ENCODE measurements around the gene FCRL2. TPM values are rescaled to one million over a fixed set of nuclear protein-coding genes. Genes with fewer than 3 reads are reported as not detected.

FCRL2 gene
- total RNA-seq, 2 donors from 2014 or later = not detected

DNA sequence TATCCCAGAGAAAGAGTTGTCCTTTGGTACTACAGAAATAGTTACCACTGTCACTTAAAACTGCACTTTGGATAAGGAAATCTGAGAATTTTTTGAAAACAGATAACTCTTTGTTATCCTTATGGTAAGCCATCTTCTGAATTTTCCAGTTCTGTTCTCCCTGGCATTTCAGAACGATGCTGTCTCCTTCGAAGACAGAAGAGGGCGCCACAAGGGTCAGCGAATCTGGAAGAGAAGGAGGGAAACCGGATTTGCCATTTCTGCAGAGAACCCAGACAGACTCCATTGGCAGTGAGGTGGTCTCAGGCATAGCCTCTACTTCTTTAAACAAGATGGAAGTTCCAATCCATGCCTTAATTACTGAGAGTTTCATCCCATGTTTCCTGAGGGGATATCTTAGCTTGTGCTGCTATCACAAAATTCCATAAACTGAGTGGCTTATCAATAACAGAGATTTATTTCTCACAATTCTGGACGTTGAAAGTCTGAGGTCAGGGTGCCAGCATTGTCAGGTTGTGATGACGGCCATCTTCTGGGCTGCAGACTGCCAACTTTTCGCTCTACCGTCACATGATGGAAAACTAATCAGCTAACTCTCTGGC is 6.4 kb downstream of the FCRL2 start:
- H3K9me3 ChIP-seq = no peaks in the 10 kb centered on the region
- TF ChIP-seq POLR2A (IDR thresholded peaks at IDR 0.05) = no peak
- no peak overlapping the region for H3K27ac ChIP-seq
- ATAC-seq (no peak), DNase-seq (no peak)
- intact Hi-C loops (cut with DNase I) = no loop called here
- WGBS, 2 donors = 40 to 44% methylated on average over 9 of the region's 9 CpGs
- H3K4me1 ChIP-seq = no peaks in the 10 kb centered on the region
- no peaks in the 10 kb centered on the region for H3K27me3 ChIP-seq
- H3K4me3 ChIP-seq = no peak overlapping the region
- no peaks in the 10 kb centered on the region for H3K36me3 ChIP-seq (replicated peaks in 1 of 2; ENCODE audit: insufficient read depth in 1 of 2, low read depth in 2 of 2)

DNA sequence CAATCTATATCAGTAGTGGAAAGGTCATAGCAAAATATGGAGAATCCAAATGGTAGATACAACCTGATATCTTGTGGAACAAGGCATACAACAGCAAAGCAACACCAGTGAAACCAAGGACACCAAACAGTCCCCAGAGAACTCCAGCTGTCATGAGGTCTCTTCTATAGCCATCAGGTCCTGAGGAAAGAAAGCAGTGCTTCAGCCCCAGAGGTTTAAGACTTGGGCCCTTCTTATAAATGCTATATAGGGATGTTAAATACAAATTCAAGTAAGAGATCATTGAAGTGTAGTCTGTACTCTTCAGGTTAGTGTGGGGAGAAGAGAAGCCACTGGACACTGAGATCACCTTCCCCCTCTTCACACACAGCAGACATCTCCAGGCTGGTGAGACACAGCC is 10.1 kb downstream of the FCRL2 start:
- DNase-seq = no peak

GRCh38 chr1:157758018-157758417 is 18.9 kb downstream of the FCRL2 start:
- ATAC-seq (no peak), DNase-seq (no peak)
- Histone ChIP-seq H3K36me3 (replicated peaks in 1 of 2; ENCODE audit: insufficient read depth in 1 of 2, low read depth in 2 of 2) (no peaks in the 10 kb centered on the region), H3K4me3 (no peak overlapping the region), H3K27me3 (no peaks in the 10 kb centered on the region), H3K9me3 (peaks cover 0 to 7% (median 0%) of the 10 kb centered on the region in 3 donors), H3K27ac (no peak overlapping the region), H3K4me1 (no peaks in the 10 kb centered on the region)
- TF ChIP-seq POLR2A (IDR thresholded peaks at IDR 0.05) = no peak
- TF ChIP-seq, protein P1, sequence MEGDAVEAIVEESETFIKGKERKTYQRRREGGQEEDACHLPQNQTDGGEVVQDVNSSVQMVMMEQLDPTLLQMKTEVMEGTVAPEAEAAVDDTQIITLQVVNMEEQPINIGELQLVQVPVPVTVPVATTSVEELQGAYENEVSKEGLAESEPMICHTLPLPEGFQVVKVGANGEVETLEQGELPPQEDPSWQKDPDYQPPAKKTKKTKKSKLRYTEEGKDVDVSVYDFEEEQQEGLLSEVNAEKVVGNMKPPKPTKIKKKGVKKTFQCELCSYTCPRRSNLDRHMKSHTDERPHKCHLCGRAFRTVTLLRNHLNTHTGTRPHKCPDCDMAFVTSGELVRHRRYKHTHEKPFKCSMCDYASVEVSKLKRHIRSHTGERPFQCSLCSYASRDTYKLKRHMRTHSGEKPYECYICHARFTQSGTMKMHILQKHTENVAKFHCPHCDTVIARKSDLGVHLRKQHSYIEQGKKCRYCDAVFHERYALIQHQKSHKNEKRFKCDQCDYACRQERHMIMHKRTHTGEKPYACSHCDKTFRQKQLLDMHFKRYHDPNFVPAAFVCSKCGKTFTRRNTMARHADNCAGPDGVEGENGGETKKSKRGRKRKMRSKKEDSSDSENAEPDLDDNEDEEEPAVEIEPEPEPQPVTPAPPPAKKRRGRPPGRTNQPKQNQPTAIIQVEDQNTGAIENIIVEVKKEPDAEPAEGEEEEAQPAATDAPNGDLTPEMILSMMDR (IDR thresholded peaks at IDR 0.05) = no peak
- intact Hi-C loops (cut with DNase I) = no loop called here
- 59 to 66% methylated on average over 4 of the region's 4 CpGs for WGBS, 2 donors

More for the DNA sequence above, 10.1 kb downstream of the FCRL2 start:
- intact Hi-C loops (cut with DNase I) = no loop called here
- Histone ChIP-seq H3K4me1 (no peaks in the 10 kb centered on the region), H3K4me3 (no peak overlapping the region), H3K27me3 (no peaks in the 10 kb centered on the region), H3K36me3 (replicated peaks in 1 of 2; ENCODE audit: insufficient read depth in 1 of 2, low read depth in 2 of 2) (no peaks in the 10 kb centered on the region), H3K9me3 (no peaks in the 10 kb centered on the region), H3K27ac (no peak overlapping the region)
- ATAC-seq = no peak
- TF ChIP-seq, protein P1 (IDR thresholded peaks at IDR 0.05) = no peak
- no peak for TF ChIP-seq POLR2A (IDR thresholded peaks at IDR 0.05)

GRCh38 chr1:157753611-157754010 is 23.3 kb downstream of the FCRL2 start:
- intact Hi-C loops (cut with DNase I) = no loop called here
- H3K36me3 ChIP-seq (replicated peaks in 1 of 2; ENCODE audit: insufficient read depth in 1 of 2, low read depth in 2 of 2) = no peaks in the 10 kb centered on the region
- no peaks in the 10 kb centered on the region for H3K4me1 ChIP-seq
- DNase-seq = no peak
- TF ChIP-seq POLR2A (IDR thresholded peaks at IDR 0.05) = no peak
- TF ChIP-seq, protein P1 (IDR thresholded peaks at IDR 0.05) = no peak
- WGBS, 2 donors = 53 to 82% methylated on average over 1 of the region's 1 CpG
- no peaks in the 10 kb centered on the region for H3K27me3 ChIP-seq
- no peak for ATAC-seq
- no peak overlapping the region for H3K4me3 ChIP-seq
- H3K9me3 ChIP-seq = no peaks in the 10 kb centered on the region
- H3K27ac ChIP-seq = no peak overlapping the region

DNA sequence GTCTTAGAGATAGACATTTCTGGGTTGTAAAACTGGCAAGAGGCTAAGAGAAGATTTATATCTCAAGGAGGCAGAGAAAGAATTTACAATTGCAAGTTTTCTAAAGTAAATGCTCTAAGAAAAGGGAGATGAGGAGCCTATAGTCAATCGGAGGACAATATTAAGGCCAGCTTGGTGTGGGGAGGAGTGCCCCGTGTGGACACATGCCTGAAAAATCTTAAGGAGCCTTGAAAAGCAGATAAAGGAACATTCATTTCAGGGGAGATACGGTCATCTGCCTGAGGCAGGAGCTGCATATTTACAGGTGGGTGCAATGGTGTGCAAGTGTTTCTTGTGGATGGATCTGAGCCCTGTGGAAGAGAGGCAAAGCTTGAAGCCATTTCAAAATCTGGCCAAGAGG is 25.6 kb downstream of the FCRL2 start:
- Histone ChIP-seq H3K27me3 (no peaks in the 10 kb centered on the region), H3K4me3 (no peak overlapping the region), H3K27ac (no peak overlapping the region), H3K36me3 (replicated peaks in 1 of 2; ENCODE audit: insufficient read depth in 1 of 2, low read depth in 2 of 2) (no peaks in the 10 kb centered on the region), H3K4me1 (no peaks in the 10 kb centered on the region), H3K9me3 (no peaks in the 10 kb centered on the region)
- no peak for ATAC-seq
- intact Hi-C loops (cut with DNase I) = no loop called here
- TF ChIP-seq POLR2A (IDR thresholded peaks at IDR 0.05) = no peak
- TF ChIP-seq, protein P1 (IDR thresholded peaks at IDR 0.05) = no peak
- 29 to 47% methylated on average over 3 of the region's 3 CpGs for WGBS, 2 donors
- no peak for DNase-seq
